ENCODE results near the gene TENM3.

Gene TENM3

GRCh38 chr4:182530451-182530850, 287.2 kb downstream of the TENM3 start:
- no peak for DNase-seq

DNA sequence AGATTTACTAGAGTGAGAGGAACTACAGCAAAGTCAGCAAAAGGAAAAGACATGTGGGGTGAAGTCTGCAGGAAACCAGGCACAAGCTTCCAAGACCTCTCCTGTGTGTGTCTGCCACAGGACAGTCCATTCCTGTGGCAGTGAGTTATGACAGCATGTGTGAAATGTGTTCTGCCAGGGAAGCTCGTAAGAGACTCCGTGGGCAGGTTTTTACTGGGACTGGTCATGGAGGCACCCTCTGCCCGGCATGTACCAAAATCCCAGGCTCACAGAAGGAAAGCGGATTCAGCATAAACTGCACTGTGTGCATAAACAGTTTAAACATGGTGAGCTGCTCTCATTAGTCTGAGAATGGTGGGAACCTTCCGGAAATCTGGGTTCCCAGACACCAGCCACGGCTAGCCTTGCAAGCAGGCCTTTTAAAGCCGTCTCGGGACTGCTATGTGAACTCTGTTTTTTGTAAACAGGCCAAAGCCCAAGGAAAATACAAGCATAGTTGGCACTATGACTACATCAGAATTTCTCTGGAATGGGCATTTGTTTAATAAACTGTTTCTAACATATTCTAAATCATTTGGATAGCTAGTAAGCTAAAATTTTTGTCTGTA, 288.5 kb downstream of the TENM3 start:
- DNase-seq: no peak

DNA sequence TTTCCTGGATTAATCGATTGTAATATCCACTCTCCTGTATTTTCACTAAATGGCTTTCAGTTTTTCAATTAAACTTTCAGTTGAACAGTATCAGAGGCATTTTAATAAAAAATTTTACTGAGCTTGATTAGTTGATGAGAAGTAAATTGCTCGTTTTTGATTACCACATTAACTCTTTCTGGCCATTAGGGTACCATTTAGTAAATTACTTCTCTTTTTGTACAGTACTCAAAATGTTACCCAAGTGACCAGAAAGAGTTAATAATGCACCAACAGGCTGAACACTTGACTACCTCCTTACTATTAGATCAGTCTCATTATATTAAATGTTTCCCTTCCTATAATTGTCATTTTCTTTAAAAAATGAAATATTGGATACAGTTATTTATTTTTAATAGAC, 289.2 kb downstream of the TENM3 start:
- DNase-seq: no peak

GRCh38 chr4:182533964-182534363, 290.8 kb downstream of the TENM3 start:
- peak; percentile 42 for DNase-seq

DNA sequence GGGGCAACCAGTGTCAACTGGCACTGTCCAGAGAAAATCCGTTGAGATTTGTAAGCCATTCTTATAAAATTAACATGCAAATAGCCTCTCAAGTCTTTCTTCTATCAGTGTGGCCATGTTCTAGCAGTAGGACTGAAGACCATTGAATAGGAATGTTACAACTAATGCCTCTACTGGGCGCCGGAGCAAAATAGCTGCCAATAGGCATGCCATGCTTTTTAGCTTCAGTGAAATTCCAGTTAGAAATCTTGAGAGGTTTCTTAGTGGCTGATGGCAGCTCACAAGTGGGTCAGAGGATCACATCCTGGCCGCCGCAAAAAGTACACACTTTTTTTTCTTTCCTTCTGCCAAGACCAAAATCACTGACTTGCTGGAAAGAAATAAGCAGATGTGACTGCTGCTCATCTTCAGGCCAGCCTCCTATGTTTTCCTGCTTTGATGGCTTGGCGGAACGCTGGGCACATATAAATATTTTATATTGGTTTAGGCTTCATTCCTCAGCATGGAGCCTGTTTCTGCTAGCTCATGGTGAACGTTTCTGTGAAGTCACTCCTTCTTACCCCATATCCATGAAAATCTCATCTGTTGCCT, 293.1 kb downstream of the TENM3 start:
- no peak for DNase-seq

- no peak for DNase-seq
These were observed 294.0 kb downstream of the TENM3 start for GRCh38 chr4:182537031-182537795.

- DNase-seq: no peak
These were observed 294.8 kb downstream of the TENM3 start for GRCh38 chr4:182538031-182538430.

DNA sequence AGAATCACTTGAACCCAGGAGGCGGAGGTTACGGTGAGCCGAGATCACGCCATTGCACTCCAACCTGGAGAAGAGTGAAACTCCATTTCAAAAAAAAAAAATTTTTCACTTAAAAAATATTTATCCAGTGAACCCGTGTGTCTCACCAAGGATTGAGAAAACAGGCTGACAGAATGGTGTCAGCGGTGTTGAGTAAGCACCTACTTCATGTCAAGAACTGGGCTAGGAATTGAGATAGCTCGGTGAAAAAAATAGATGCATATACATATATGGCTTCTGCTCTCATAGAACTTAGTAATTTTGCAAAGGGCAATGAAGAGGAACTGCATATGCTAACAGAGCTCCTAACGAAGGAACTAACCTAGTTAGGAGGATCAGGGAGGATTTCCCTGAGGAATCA, 297.3 kb downstream of the TENM3 start:
- no peak for DNase-seq

DNA sequence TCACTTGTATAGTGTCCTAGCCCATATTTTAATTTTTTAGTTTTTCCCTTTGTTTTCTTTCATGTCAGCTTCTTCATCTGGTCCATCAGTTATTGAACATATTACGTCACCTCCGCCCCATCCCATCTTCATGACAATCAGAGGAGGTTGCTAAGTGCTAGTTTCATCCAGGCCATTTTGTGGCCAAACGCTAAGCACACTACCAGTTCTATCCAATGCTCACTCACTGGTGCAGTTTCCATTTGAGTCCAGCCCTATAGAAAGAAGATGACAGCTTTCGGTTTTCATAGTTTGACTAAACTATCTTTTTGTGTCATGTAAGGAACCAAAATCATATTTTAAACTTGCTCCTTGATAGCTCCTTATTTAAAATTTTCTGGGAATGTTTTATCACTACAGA, 304.2 kb downstream of the TENM3 start:
- DNase-seq: no peak

- no peak for DNase-seq
These were observed 305.0 kb downstream of the TENM3 start for GRCh38 chr4:182548156-182548555.

- no peak for DNase-seq
These were observed 306.2 kb downstream of the TENM3 start for GRCh38 chr4:182549356-182549755.

DNA sequence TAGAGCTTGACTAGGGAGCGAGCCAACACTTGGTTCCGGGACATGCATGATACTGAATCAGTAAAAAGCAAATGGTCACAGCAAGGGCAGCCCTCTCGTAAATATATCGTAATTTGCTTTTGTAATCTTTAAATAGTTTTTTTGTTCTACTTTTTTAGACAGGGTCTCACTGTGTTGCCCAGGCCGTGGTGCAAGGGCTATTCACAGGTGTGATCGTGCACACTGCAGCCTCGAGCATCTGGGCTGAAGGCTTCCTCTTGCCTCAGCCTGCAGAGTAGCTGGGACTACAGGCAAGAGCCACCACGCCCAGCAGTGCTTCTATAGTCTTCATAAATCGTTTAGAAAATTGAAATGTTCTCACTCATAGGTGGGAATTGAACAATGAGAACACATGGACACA, 309.7 kb downstream of the TENM3 start:
- no peak for DNase-seq

DNA sequence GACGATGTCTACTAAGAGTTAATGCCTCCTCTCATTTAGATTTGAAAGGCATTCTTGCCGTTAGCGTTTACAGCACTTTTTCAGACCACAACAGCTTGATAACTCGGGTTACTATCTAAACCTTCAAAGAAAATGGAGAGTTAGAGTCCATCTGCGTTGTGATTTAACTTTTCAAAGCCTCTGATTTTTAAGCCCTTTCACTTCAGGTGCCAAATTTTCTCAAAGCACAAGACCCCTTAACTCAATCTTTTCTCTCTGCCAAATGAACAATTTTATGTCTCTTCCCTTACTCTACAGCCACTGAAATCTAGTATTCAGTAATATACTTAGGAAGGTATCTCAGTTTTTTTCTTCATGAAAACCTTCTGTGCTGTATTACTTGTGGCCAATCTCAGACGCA, 310.5 kb downstream of the TENM3 start:
- DNase-seq: no peak

DNA sequence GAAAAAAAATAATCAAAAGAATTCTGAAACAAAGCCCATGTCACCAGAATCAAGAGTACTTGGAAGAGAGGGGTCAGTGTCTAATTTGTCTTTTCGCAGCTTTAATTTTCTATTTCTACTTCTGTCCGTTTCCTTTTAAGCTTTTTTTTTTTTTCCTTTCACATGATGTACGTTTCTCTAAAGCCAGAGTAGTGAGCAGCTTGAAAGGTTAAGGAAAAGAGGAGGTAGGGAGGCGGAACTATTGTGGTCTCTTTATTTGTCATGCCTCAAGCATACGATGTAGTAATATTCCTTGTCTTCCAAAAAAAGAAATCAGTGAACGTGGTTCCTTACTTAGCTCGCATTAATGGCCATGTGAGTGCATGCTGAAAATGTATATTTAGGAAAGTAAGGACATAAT, 311.5 kb downstream of the TENM3 start:
- DNase-seq: no peak

GRCh38 chr4:182555997-182556418, 312.8 kb downstream of the TENM3 start:
- peak; percentile 41 for DNase-seq

- no peak for DNase-seq
These were observed 313.4 kb downstream of the TENM3 start for GRCh38 chr4:182556580-182556979.

- DNase-seq: peak; percentile 37
These were observed 317.2 kb downstream of the TENM3 start for GRCh38 chr4:182560358-182560757.

DNA sequence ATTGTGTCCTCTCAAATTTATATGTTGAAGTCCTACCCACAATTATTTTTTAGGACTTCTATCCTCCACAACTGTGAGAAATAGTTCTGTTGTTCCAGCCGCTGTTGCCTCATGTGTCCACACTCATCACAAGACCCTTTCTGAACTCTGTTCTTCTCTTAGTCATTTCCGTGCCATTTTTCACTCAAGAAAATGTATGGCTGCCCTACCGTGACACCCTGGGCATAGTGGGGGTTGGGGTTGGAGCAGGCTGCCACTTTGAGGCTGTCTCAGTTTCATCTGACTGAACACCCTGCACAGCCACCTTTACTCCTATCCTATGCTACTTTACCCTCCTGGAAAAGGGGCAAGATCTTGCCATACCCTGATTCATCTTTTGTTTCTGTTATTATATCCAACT, 319.1 kb downstream of the TENM3 start:
- DNase-seq: no peak

DNA sequence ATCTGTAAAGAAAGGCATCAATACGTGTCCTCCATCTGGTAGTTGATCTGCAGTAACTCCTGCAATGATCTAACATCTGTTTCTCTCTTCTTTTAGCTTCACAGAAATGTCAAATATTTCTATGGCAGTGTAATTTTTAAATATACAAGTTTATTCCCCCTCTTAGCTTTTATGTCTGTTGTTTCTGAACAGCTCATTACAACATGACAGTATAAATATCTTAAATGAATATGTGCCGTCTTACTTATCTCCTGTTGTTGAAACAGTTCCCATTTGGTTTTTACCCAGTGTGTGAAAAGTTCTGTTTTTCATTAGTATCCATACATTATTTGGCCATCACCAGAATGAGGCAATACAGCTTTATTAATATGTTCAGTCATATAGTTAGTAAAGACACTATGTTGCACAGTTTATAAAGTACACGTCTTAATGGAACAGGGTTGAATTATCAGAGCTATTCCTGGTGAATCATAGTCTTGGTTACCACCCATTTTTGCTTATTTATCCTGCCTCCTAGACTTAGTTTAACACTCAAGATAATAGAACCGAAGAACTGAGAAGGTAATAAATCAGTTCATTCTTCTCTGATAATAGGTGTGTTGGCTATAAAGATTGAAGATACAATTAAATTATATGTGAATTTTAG, 321.6 kb downstream of the TENM3 start:
- DNase-seq: no peak

DNA sequence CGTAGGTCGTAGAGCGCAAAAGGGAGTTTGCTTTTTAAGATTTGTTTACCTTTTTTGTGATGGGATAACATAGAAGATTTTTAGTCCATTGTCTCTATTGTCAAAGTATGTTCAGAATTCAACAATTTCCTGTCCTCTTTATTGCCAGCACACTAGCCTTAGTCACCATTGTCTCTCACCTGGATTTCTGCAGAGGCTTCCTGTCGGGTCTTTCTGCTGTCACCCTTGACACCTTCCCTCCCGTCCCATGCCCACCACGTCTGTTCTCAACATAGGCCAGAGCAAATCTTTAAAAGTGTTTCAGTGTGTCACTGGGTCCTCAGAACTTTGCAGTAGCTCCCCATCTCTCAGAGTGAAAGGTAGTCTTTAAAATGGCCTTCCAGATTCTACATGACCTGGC, 323.9 kb downstream of the TENM3 start:
- no peak for DNase-seq

DNA sequence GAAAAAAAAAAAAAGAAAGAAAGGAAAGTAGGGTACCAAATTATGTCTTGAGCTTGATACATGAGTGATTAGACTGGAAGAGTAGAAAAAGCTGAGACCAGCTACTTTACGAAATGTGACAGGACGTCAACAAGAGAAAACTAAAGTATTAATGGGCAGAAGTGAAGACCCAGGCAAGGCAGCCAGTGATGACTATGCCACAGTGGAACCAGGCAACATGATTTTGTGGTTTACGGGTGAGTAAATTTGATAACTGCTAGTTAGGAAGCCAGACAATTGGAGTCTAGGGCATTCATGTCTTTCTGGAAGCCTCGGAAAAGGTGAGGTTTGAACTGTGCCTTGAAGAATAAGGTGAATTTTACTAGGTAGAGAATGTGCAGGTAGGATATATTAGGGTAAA, 326.4 kb downstream of the TENM3 start:
- DNase-seq: no peak

GRCh38 chr4:182574706-182575105, 331.5 kb downstream of the TENM3 start:
- no peak for DNase-seq

DNA sequence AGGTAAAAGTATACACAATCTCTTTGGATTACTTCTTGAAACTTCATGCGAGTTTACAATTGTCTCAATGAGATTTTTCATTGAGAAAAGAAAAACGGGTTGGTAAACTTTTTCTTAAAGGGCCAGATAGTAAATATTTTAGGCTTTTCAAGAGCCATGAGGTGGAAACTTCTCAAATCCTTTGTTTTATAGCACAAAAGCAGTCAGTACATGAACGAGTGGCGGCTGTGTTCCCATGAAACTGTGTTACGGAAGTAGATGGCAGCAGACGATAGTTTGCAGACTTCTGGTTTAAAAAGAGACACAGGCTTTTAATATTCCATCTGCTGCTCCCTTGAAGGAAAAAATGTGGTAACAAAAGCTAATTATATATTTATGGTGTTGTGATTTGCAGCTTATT, 332.0 kb downstream of the TENM3 start:
- no peak for DNase-seq
